GM12878 (cell line): ENCODE results near the gene DTD1. TPM values are rescaled to one million over a fixed set of nuclear protein-coding genes. Genes with fewer than 3 reads are reported as not detected.
A peak's percentile ranks its signal among the peaks of the same experiment; 100 is the strongest.

ENCODE experiments used
- ATAC-seq: fragments of 200-7000 bp; cut with Tn5 transposase; 3 replicates; pipeline ENCODE4 v1.9.1; 2020; ENCODE audit warnings: mild to moderate bottlenecking, moderate library complexity
- BruUV-seq: library from RNA; stranded (reverse); fragments of 400-500 nt; replicated peaks from 2 replicates; lab custom pipeline; 2021; lab: Mats Ljungman, UMichigan
- CTCF ChIA-PET: fragments of 300-600 bp; sonication (Branson Sonifier 250); formaldehyde crosslinking; extraction: SDS; loops from one replicate; lab custom pipeline; 2021; ENCODE audit warnings: inconsistent platforms; lab: Yijun Ruan, JAX
- POLR2A ChIA-PET: fragments of 350-600 bp; formaldehyde crosslinking; extraction: SDS; loops from one replicate; lab custom pipeline; 2021; ENCODE audit warnings: inconsistent platforms; lab: Charles Lee
- RAD21 ChIA-PET: fragments of 300-600 bp; sonication (Branson Sonifier 250); formaldehyde crosslinking; loops from one replicate; lab custom pipeline; 2023; ENCODE audit warnings: antibody characterized with exemption; ENCODE audit not compliant: unreplicated experiment; lab: Charles Lee
- SMC1A ChIA-PET: fragments of 300-600 bp; sonication (Branson Sonifier 250); formaldehyde crosslinking; loops from one replicate; lab custom pipeline; 2023; ENCODE audit not compliant: unreplicated experiment, uncharacterized antibody; lab: Charles Lee
- DNase-seq: peaks from one replicate; pipeline ENCODE4 v3.0.0-alpha.2; 2011; ENCODE audit warnings: low read depth, low spot score
- FAIRE-seq: peaks from 3 replicates; lab custom pipeline; 2011; peaks lifted over from hg19 to GRCh38; lab: Jason Lieb, UNC
- H2AFZ ChIP-seq: 2 replicates; pipeline ENCODE4 v1.6.0; 2011; ENCODE audit warnings: low read depth, low read length, control low read depth; ENCODE audit not compliant: control insufficient read depth
- H3K27ac ChIP-seq: 2 replicates; pipeline ENCODE4 v1.5.1; 2011; ENCODE audit warnings: control low read depth; ENCODE audit not compliant: control insufficient read depth, insufficient read depth
- H3K27me3 ChIP-seq, 2 experiments: replicated peaks in 1 of 2; 2 replicates each; pipeline versions ENCODE4 v1.6.0 to v1.6.1; 2011; ENCODE audit warnings: low read length in 1 of 2; ENCODE audit not compliant: control insufficient read depth in 2 of 2, insufficient read depth in 2 of 2
- H3K36me3 ChIP-seq, 2 experiments: 2 replicates each; pipeline ENCODE4 v1.5.1; 2011; ENCODE audit warnings: low read length in 1 of 2; ENCODE audit not compliant: control insufficient read depth in 2 of 2, insufficient read depth in 2 of 2
- H3K4me1 ChIP-seq: 2 replicates; pipeline ENCODE4 v1.6.1; 2011; ENCODE audit warnings: mild to moderate bottlenecking, low read length, moderate library complexity, mixed read lengths; ENCODE audit not compliant: control insufficient read depth, insufficient read depth
- H3K4me2 ChIP-seq: 2 replicates; pipeline ENCODE4 v1.6.0; 2011; ENCODE audit warnings: control low read depth; ENCODE audit not compliant: control insufficient read depth, insufficient read depth
- H3K4me3 ChIP-seq: fragments of 200-600 bp; sonication (generic); 2 replicates; pipeline ENCODE4 v1.5.1; 2016
- H3K79me2 ChIP-seq: 2 replicates; pipeline ENCODE4 v1.6.0; 2011; ENCODE audit warnings: low read length; ENCODE audit not compliant: control insufficient read depth, insufficient read depth
- H3K9ac ChIP-seq: 2 replicates; pipeline ENCODE4 v1.8.0; 2011; ENCODE audit warnings: low read length, control low read depth, mixed read lengths; ENCODE audit not compliant: control insufficient read depth, insufficient read depth
- H3K9me3 ChIP-seq: replicated peaks from 3 replicates; pipeline ENCODE4 v1.5.1; 2011; ENCODE audit warnings: mild to moderate bottlenecking, low read length; ENCODE audit not compliant: control insufficient read depth, insufficient read depth
- H4K20me1 ChIP-seq: 2 replicates; pipeline ENCODE4 v1.6.0; 2011; ENCODE audit not compliant: control insufficient read depth, insufficient read depth
- BCL11A ChIP-seq: IDR thresholded peaks from 2 replicates; pipeline ENCODE4 v1.6.1; 2011; ENCODE audit warnings: low read depth, low read length
- CBX3 ChIP-seq: fragments of 200-600 bp; sonication (generic); IDR thresholded peaks from 2 replicates; pipeline ENCODE4 v1.6.1; 2016; ENCODE audit warnings: low read depth, borderline replicate concordance
- CHD2 ChIP-seq: IDR thresholded peaks from 2 replicates; pipeline ENCODE4 v1.6.1; 2011; ENCODE audit warnings: low read depth, low read length, improper control_type of control experiment, borderline replicate concordance
- CREB1 ChIP-seq: IDR thresholded peaks from 2 replicates; pipeline ENCODE4 v1.6.1; 2012; ENCODE audit warnings: low read depth, mild to moderate bottlenecking, inconsistent platforms
- E2F8 ChIP-seq: fragments of 450-650 bp; IDR thresholded peaks from 2 replicates; pipeline ENCODE4 v1.6.1; 2018; ENCODE audit warnings: mild to moderate bottlenecking, low read depth, moderate library complexity; ENCODE audit not compliant: partially characterized antibody
- EP300 ChIP-seq, 2 experiments: fragments of 150-350 bp in 1 of 2; IDR thresholded peaks; 2 replicates each; pipeline ENCODE4 v1.6.1; 2011 to 2012; ENCODE audit warnings: low read depth in 2 of 2, low read length in 2 of 2, borderline replicate concordance in 1 of 2, improper control_type of control experiment in 1 of 2, inconsistent platforms in 1 of 2; ENCODE audit not compliant: control insufficient read depth in 1 of 2
- IKZF2 ChIP-seq, 2 experiments: fragments of 450-650 bp; IDR thresholded peaks; 2 replicates each; pipeline ENCODE4 v1.6.1; 2017; ENCODE audit warnings: mild to moderate bottlenecking in 2 of 2, moderate library complexity in 2 of 2
- NR2C2 ChIP-seq: IDR thresholded peaks from 2 replicates; pipeline ENCODE4 v1.6.1; 2011; ENCODE audit warnings: borderline replicate concordance, low read depth; ENCODE audit not compliant: control insufficient read depth, insufficient read length
- PAX5 ChIP-seq: IDR thresholded peaks from 2 replicates; pipeline ENCODE4 v1.6.1; 2011; ENCODE audit warnings: low read depth, low read length, borderline replicate concordance
- PAX8 ChIP-seq: fragments of 450-650 bp; IDR thresholded peaks from 2 replicates; pipeline ENCODE4 v1.6.1; 2017; ENCODE audit warnings: mild to moderate bottlenecking, moderate library complexity
- PML ChIP-seq: IDR thresholded peaks from 2 replicates; pipeline ENCODE4 v1.6.1; 2012; ENCODE audit warnings: low read length, inconsistent platforms
- SIX5 ChIP-seq: IDR thresholded peaks from 2 replicates; pipeline ENCODE4 v1.6.1; 2011; ENCODE audit warnings: mild to moderate bottlenecking, low read depth, low read length, moderate library complexity; ENCODE audit not compliant: severe bottlenecking
- SMAD1 ChIP-seq: fragments of 450-650 bp; IDR thresholded peaks from 2 replicates; pipeline ENCODE4 v1.6.1; 2018; ENCODE audit warnings: mild to moderate bottlenecking, low read depth; ENCODE audit not compliant: partially characterized antibody
- STAT3 ChIP-seq: IDR thresholded peaks from 2 replicates; pipeline ENCODE4 v1.6.1; 2011; ENCODE audit warnings: low read depth, low read length, improper control_type of control experiment
- ZNF207 ChIP-seq: fragments of 450-650 bp; IDR thresholded peaks from 2 replicates; pipeline ENCODE4 v1.6.1; 2014; ENCODE audit warnings: antibody characterized with exemption, mild to moderate bottlenecking, borderline replicate concordance
- WGBS: methylation state at CpG from one replicate; pipeline ENCODE4 v1.1.6; 2016; ENCODE audit warnings: low lambda C conversion rate; ENCODE audit not compliant: insufficient replicate concordance, insufficient coverage; ENCODE audit errors: missing lambda C conversion rate; 5-methylcytosine and 5-hydroxymethylcytosine counted together
- in situ Hi-C: fragments of 300-500 bp; cut with MboI; formaldehyde crosslinking; loops from 9 replicates; pipeline ENCODE4 v1.14.3; 2018; ENCODE audit warnings: mixed read lengths
- intact Hi-C: fragments of 100-400 bp; cut with micrococcal nuclease; formaldehyde crosslinking; loops from one replicate; pipeline ENCODE4 v1.14.2; 2022; ENCODE audit not compliant: unreplicated experiment
- polyA plus RNA-seq, 11 experiments: library from polyadenylated mRNA; depleted of rRNA in 4 of 11; unstranded in 6 of 11; stranded (reverse) in 5 of 11; fragments of >200 nt; fragmentation: Nextera tagmentation in 4 of 11; fragmentation: Illumina TruSeq in 1 of 11; extraction: Ambion mirVana in 4 of 11; extraction: Trizol in 1 of 11; gene quantifications; 1 replicate in 1 of 11; 2 replicates in 10 of 11; pipeline versions ENCODE4 v1.2.1 to v1.2.3, GENCODE V29; 2011 to 2016; ENCODE audit warnings: inconsistent platforms in 2 of 11, missing spikeins in 2 of 11, low read depth in 1 of 11
- total RNA-seq, 4 experiments: library from RNA; depleted of rRNA in 3 of 4; stranded (reverse); fragments of >200 nt in 3 of 4; fragmentation: Illumina TruSeq in 1 of 4; extraction: Trizol in 1 of 4; gene quantifications; 2 replicates each; pipeline versions ENCODE4 v1.2.1 to v1.2.3, GENCODE V29; 2013 to 2021
- TF ChIP-seq, protein P1 (sequence below): fragments of 450-650 bp; formaldehyde crosslinking; IDR thresholded peaks from 2 replicates; pipeline ENCODE4 v1.5.0; 2022; ENCODE audit warnings: mild to moderate bottlenecking, missing genetic modification characterization
- TF ChIP-seq, protein P2 (sequence below): IDR thresholded peaks from 2 replicates; pipeline ENCODE4 v1.6.1; 2012; ENCODE audit warnings: low read depth, low read length, improper control_type of control experiment

Gene DTD1
- total and polyA plus RNA-seq, 10 of the 15 experiments (the other 5 are each of a cell fraction or from before 2014, with no cell fraction given), result 24.3 to 99.8 (median 63.3) TPM

GRCh38 chr20:18815194-18815942 is 227.5 kb downstream of the DTD1 start:
- H3K9me3 ChIP-seq, result no peaks in the 10 kb centered on the region
- H3K36me3 ChIP-seq, result no peaks in the 10 kb centered on the region
- 56% methylated on average over 6 of the region's 6 CpGs for WGBS
- no peaks in the 10 kb centered on the region for H3K27me3 ChIP-seq
- H4K20me1 ChIP-seq, result no peaks in the 10 kb centered on the region
- H3K79me2 ChIP-seq, result no peaks in the 10 kb centered on the region
- ChIA-PET RAD21 (no interaction called here), POLR2A (no interaction called here), CTCF (no interaction called here), SMC1A (interaction anchor here (1.6 kb wide), 1 partner anchor 97 kb away, joined by 4 read pairs; no protein-coding TSS in a partner anchor)
- no peak overlapping the region for H3K4me3 ChIP-seq
- no peak overlapping the region for H3K4me2 ChIP-seq
- DNase-seq (no peak), ATAC-seq (peak; percentile 31; the same call in 1 of the 3 replicates), FAIRE-seq (no peak)
- no peak overlapping the region for H3K27ac ChIP-seq
- intact Hi-C loops (no loop called here), in situ Hi-C loops (no loop called here)
- no peak overlapping the region for H2AFZ ChIP-seq
- no peaks in the 10 kb centered on the region for H3K4me1 ChIP-seq
- H3K9ac ChIP-seq, result no peak overlapping the region
- no TSS peak for BruUV-seq
- TF ChIP-seq STAT3 (no peak), NR2C2 (no peak), CBX3 (no peak), SIX5 (no peak), ZNF207 (no peak), CREB1 (no peak), E2F8 (no peak), EP300 (IDR thresholded peaks at IDR 0.05; ENCODE audit: borderline replicate concordance in 1 of 2, control insufficient read depth in 1 of 2, low read depth in 2 of 2, low read length in 2 of 2) (0 out of 4 replicates have a peak, but pooled peaks of 1 of the 2 experiments have one; percentile 16), PML (no peak), PAX5 (no peak), PAX8 (no peak), CHD2 (no peak), BCL11A (no peak), IKZF2 (IDR thresholded peaks at IDR 0.05) (no peak), SMAD1 (no peak)
- TF ChIP-seq, protein P1, sequence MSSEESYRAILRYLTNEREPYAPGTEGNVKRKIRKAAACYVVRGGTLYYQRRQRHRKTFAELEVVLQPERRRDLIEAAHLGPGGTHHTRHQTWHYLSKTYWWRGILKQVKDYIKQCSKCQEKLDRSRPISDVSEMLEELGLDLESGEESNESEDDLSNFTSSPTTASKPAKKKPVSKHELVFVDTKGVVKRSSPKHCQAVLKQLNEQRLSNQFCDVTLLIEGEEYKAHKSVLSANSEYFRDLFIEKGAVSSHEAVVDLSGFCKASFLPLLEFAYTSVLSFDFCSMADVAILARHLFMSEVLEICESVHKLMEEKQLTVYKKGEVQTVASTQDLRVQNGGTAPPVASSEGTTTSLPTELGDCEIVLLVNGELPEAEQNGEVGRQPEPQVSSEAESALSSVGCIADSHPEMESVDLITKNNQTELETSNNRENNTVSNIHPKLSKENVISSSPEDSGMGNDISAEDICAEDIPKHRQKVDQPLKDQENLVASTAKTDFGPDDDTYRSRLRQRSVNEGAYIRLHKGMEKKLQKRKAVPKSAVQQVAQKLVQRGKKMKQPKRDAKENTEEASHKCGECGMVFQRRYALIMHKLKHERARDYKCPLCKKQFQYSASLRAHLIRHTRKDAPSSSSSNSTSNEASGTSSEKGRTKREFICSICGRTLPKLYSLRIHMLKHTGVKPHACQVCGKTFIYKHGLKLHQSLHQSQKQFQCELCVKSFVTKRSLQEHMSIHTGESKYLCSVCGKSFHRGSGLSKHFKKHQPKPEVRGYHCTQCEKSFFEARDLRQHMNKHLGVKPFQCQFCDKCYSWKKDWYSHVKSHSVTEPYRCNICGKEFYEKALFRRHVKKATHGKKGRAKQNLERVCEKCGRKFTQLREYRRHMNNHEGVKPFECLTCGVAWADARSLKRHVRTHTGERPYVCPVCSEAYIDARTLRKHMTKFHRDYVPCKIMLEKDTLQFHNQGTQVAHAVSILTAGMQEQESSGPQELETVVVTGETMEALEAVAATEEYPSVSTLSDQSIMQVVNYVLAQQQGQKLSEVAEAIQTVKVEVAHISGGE, result no peak
- TF ChIP-seq, protein P2, sequence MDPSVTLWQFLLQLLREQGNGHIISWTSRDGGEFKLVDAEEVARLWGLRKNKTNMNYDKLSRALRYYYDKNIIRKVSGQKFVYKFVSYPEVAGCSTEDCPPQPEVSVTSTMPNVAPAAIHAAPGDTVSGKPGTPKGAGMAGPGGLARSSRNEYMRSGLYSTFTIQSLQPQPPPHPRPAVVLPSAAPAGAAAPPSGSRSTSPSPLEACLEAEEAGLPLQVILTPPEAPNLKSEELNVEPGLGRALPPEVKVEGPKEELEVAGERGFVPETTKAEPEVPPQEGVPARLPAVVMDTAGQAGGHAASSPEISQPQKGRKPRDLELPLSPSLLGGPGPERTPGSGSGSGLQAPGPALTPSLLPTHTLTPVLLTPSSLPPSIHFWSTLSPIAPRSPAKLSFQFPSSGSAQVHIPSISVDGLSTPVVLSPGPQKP, result no peak
